OCI-LY3 (cell line): ENCODE measurements around the gene PALM3.
A peak's percentile ranks its signal among the peaks of the same experiment; 100 is the strongest.

ENCODE experiments used
- H2AFZ ChIP-seq: fragments of 200-600, 300-600 bp; shearing (Covaris generic); 2 replicates; pipeline ENCODE4 v1.6.0; 2014; ENCODE audit warnings: antibody characterized with exemption, low read depth, low read length
- H3K27ac ChIP-seq: fragments of 200-600, 300-600 bp; sonication (generic); 2 replicates; pipeline ENCODE4 v1.5.1; 2014; ENCODE audit warnings: mild to moderate bottlenecking, low read length, moderate library complexity, mixed read lengths
- H3K27me3 ChIP-seq: fragments of 200-600, 300-600 bp; sonication (generic); 2 replicates; pipeline ENCODE4 v1.6.1; 2014; ENCODE audit warnings: low read depth, low read length, mixed read lengths
- H3K36me3 ChIP-seq: fragments of 200-600, 300-600 bp; sonication (generic); replicated peaks from 2 replicates; pipeline ENCODE3; 2014; ENCODE audit warnings: low read depth, low read length, mixed read lengths
- H3K4me1 ChIP-seq: fragments of 300-600, 200-600 bp; sonication (generic); 2 replicates; pipeline ENCODE4 v1.6.1; 2014; ENCODE audit warnings: low read length, mixed read lengths
- H3K4me2 ChIP-seq: fragments of 200-600, 300-600 bp; sonication (generic); 2 replicates; pipeline ENCODE4 v1.6.1; 2014; ENCODE audit warnings: low read length, mixed read lengths
- H3K4me3 ChIP-seq: fragments of 300-600, 200-600 bp; sonication (generic); 2 replicates; pipeline ENCODE4 v1.5.1; 2014; ENCODE audit warnings: antibody characterized with exemption, mild to moderate bottlenecking, low read length, moderate library complexity
- H3K79me2 ChIP-seq: fragments of 300-600, 200-600 bp; shearing (Covaris generic); 2 replicates; pipeline ENCODE4 v1.6.1; 2014; ENCODE audit warnings: mild to moderate bottlenecking, low read length, mixed read lengths
- H3K9ac ChIP-seq: fragments of 300-600, 200-600 bp; shearing (Covaris generic); 2 replicates; pipeline ENCODE4 v1.6.0; 2014; ENCODE audit warnings: mild to moderate bottlenecking, low read length, moderate library complexity
- H3K9me3 ChIP-seq: fragments of 200-600, 300-600 bp; shearing (Covaris generic); 2 replicates; pipeline ENCODE4 v1.6.1; 2014; ENCODE audit warnings: low read length, mixed read lengths; ENCODE audit not compliant: insufficient read depth
- H4K20me1 ChIP-seq: fragments of 200-600, 300-600 bp; sonication (generic); 2 replicates; pipeline ENCODE4 v1.6.1; 2016; ENCODE audit warnings: low read length, mixed read lengths; ENCODE audit not compliant: insufficient read depth
- CTCF ChIP-seq: fragments of 200-600, 300-600 bp; sonication (generic); IDR thresholded peaks from 2 replicates; pipeline ENCODE4 v1.5.1; 2014; ENCODE audit warnings: antibody characterized with exemption, low read length, low read depth
- EZH2phosphoT487 ChIP-seq: fragments of 200-600 bp; shearing (Covaris generic); IDR thresholded peaks from 2 replicates; pipeline ENCODE4 v1.6.1; 2018; ENCODE audit warnings: antibody characterized with exemption, mixed run types, low read depth

The PALM3 gene

GRCh38 chr19:14012378-14012915 is 49.4 kb downstream of the PALM3 start:
- H2AFZ ChIP-seq, result no peak overlapping the region
- no peaks in the 10 kb centered on the region for H3K9me3 ChIP-seq
- H3K27ac ChIP-seq, result no peak overlapping the region
- H3K4me2 ChIP-seq, result no peak overlapping the region
- H3K4me1 ChIP-seq, result peaks cover 15% of the 10 kb centered on the region
- H3K27me3 ChIP-seq, result peaks cover 6% of the 10 kb centered on the region
- H4K20me1 ChIP-seq, result no peaks in the 10 kb centered on the region
- TF ChIP-seq CTCF, result no peak
- no peak for TF ChIP-seq EZH2phosphoT487
- H3K36me3 ChIP-seq, result no peaks in the 10 kb centered on the region
- no peak overlapping the region for H3K9ac ChIP-seq
- H3K4me3 ChIP-seq, result no peak overlapping the region
- H3K79me2 ChIP-seq, result no peaks in the 10 kb centered on the region

GRCh38 chr19:14006766-14007562 is 54.9 kb downstream of the PALM3 start:
- no peaks in the 10 kb centered on the region for H3K27me3 ChIP-seq
- no peaks in the 10 kb centered on the region for H3K36me3 ChIP-seq
- H3K9me3 ChIP-seq, result no peaks in the 10 kb centered on the region
- peak overlapping the region; percentile 76 for H3K4me2 ChIP-seq
- no peaks in the 10 kb centered on the region for H4K20me1 ChIP-seq
- TF ChIP-seq EZH2phosphoT487, result no peak
- no peak for TF ChIP-seq CTCF
- H3K79me2 ChIP-seq, result peaks cover 15% of the 10 kb centered on the region
- peak overlapping the region; percentile 87 for H3K9ac ChIP-seq
- peak overlapping the region; percentile 84 for H3K4me3 ChIP-seq
- H2AFZ ChIP-seq, result peak overlapping the region; percentile 65
- H3K4me1 ChIP-seq, result peaks cover 12% of the 10 kb centered on the region
- H3K27ac ChIP-seq, result peak overlapping the region; percentile 62

GRCh38 chr19:14006085-14006765 is 55.7 kb downstream of the PALM3 start, which contains the start of gene RFX1:
Gene RFX1 (minus strand): TSS chr19:14006320. CDS start chr19:13993843, 12,477 bp downstream.
- Histone ChIP-seq H3K9me3 (no peaks in the 10 kb centered on the region), H3K27ac (peak within 1 kb of the TSS; percentile 62), H3K9ac (peak within 1 kb of the TSS; percentile 87), H3K4me2 (peak within 1 kb of the TSS; percentile 80), H3K27me3 (no peaks in the 10 kb centered on the region), H3K4me1 (peaks cover 12% of the 10 kb centered on the region), H2AFZ (peak within 1 kb of the TSS; percentile 65), H3K36me3 (no peaks in the 10 kb centered on the region), H3K4me3 (peak within 1 kb of the TSS; percentile 84), H4K20me1 (no peaks in the 10 kb centered on the region), H3K79me2 (peaks cover 15% of the 10 kb centered on the region)
- no peak for TF ChIP-seq CTCF
- TF ChIP-seq EZH2phosphoT487, result no peak

- Histone ChIP-seq H3K27ac (peak overlapping the region; percentile 62), H3K4me2 (peak overlapping the region; percentile 80), H3K9me3 (no peaks in the 10 kb centered on the region), H2AFZ (peak overlapping the region; percentile 5; the same call in 1 of the 2 replicates), H3K27me3 (no peaks in the 10 kb centered on the region), H3K4me1 (peaks cover 12% of the 10 kb centered on the region), H3K4me3 (peak overlapping the region; percentile 84), H3K79me2 (peaks cover 20% of the 10 kb centered on the region), H3K36me3 (no peaks in the 10 kb centered on the region), H3K9ac (peak overlapping the region; percentile 87), H4K20me1 (no peaks in the 10 kb centered on the region)
- TF ChIP-seq EZH2phosphoT487, result no peak
- no peak for TF ChIP-seq CTCF
Observed at GRCh38 chr19:14005349-14006084, 56.4 kb downstream of the PALM3 start.
